Endothelial cell of umbilical vein (primary cell): ENCODE results near the gene UBAP2L. TPM values are rescaled to one million over a fixed set of nuclear protein-coding genes. Genes with fewer than 3 reads are reported as not detected.
A peak's percentile ranks its signal among the peaks of the same experiment; 100 is the strongest.

Experiments used
- BruUV-seq: library from RNA; stranded (reverse); fragments of 400-500 nt; replicated peaks from 2 replicates; lab custom pipeline; 2021; lab: Mats Ljungman, UMichigan
- CTCF ChIA-PET: fragments of 300-600, 350-600 bp; sonication (Branson Sonifier 250); formaldehyde crosslinking; loops from one replicate; lab custom pipeline; 2021; ENCODE audit warnings: antibody characterized with exemption, inconsistent platforms; lab: Charles Lee
- POLR2A ChIA-PET: fragments of 300-600, 350-600 bp; sonication (Branson Sonifier 250); formaldehyde crosslinking; loops from one replicate; lab custom pipeline; 2021; ENCODE audit warnings: antibody characterized with exemption, inconsistent platforms; lab: Charles Lee
- DNase-seq: peaks from one replicate; pipeline ENCODE4 v3.0.0-alpha.2; 2011; ENCODE audit warnings: low read depth, low spot score
- FAIRE-seq: peaks from 2 replicates; lab custom pipeline; 2011; peaks lifted over from hg19 to GRCh38; lab: Jason Lieb, UNC
- H2AFZ ChIP-seq: 2 replicates; pipeline ENCODE4 v1.6.0; 2012; ENCODE audit warnings: low read depth, low read length, control low read depth, inconsistent platforms
- H3K27ac ChIP-seq: 2 replicates; pipeline ENCODE4 v1.5.1; 2011; ENCODE audit warnings: low read depth, mild to moderate bottlenecking, control low read depth, low read length, moderate library complexity; ENCODE audit not compliant: insufficient read depth
- H3K27me3 ChIP-seq, 2 experiments: 2 replicates each; pipeline versions ENCODE4 v1.6.0 to v1.6.1; 2011; ENCODE audit warnings: low read length in 2 of 2, mixed read lengths in 1 of 2; ENCODE audit not compliant: control insufficient read depth in 2 of 2, insufficient read depth in 2 of 2
- H3K36me3 ChIP-seq, 2 experiments: 2 replicates in 1 of 2; 3 replicates in 1 of 2; pipeline ENCODE4 v1.5.1; 2011; ENCODE audit warnings: low read length in 2 of 2, mild to moderate bottlenecking in 1 of 2, moderate library complexity in 1 of 2; ENCODE audit not compliant: control insufficient read depth in 2 of 2, insufficient read depth in 2 of 2; ENCODE audit errors: extremely low read depth in 1 of 2
- H3K4me1 ChIP-seq: 3 replicates; pipeline ENCODE4 v1.5.1; 2011; ENCODE audit warnings: mild to moderate bottlenecking, low read length; ENCODE audit not compliant: control insufficient read depth, insufficient read depth; ENCODE audit errors: extremely low read depth
- H3K4me2 ChIP-seq: 2 replicates; pipeline ENCODE4 v1.6.1; 2011; ENCODE audit warnings: low read length, control low read depth, mixed read lengths; ENCODE audit not compliant: insufficient read depth
- H3K4me3 ChIP-seq, 3 experiments: fragments of 200-600 bp in 1 of 3; sonication (generic), shearing (Covaris generic) in 1 of 3; replicated peaks in 1 of 3; 2 replicates each; pipeline ENCODE4 v1.5.1; 2011 to 2016; ENCODE audit warnings: control low read depth in 3 of 3, low read length in 3 of 3, mild to moderate bottlenecking in 2 of 3, inconsistent platforms in 1 of 3, low read depth in 1 of 3, moderate library complexity in 1 of 3; ENCODE audit not compliant: insufficient read depth in 1 of 3
- H3K79me2 ChIP-seq: 2 replicates; pipeline ENCODE4 v1.6.0; 2012; ENCODE audit warnings: low read length, inconsistent platforms; ENCODE audit not compliant: control insufficient read depth, insufficient read depth
- H3K9ac ChIP-seq: replicated peaks from 2 replicates; pipeline ENCODE3; 2011; ENCODE audit warnings: low read length, control low read depth; ENCODE audit not compliant: insufficient read depth; ENCODE audit errors: extremely low read depth
- H3K9me1 ChIP-seq: replicated peaks from 3 replicates; pipeline ENCODE4 v1.6.0; 2011; ENCODE audit warnings: mild to moderate bottlenecking, low read length; ENCODE audit not compliant: control insufficient read depth, insufficient read depth; ENCODE audit errors: extremely low read depth
- H3K9me3 ChIP-seq: replicated peaks from 2 replicates; pipeline ENCODE4 v1.5.1; 2012; ENCODE audit warnings: low read length, inconsistent platforms; ENCODE audit not compliant: control insufficient read depth, insufficient read depth
- H4K20me1 ChIP-seq: replicated peaks from 2 replicates; pipeline ENCODE3; 2011; ENCODE audit warnings: mild to moderate bottlenecking, low read length; ENCODE audit not compliant: control insufficient read depth, insufficient read depth; ENCODE audit errors: extremely low read depth
- CTCF ChIP-seq, 2 donors: IDR thresholded peaks; 1 replicate in 1 of 2; 2 replicates in 1 of 2; pipeline ENCODE4 v1.5.1; 2011; ENCODE audit warnings: low read length in 2 of 2, mild to moderate bottlenecking in 2 of 2, moderate library complexity in 2 of 2, control low read depth in 1 of 2, inconsistent platforms in 1 of 2, low read depth in 1 of 2; ENCODE audit not compliant: insufficient read depth in 1 of 2; ENCODE audit errors: extremely low read depth in 1 of 2
- EZH2 ChIP-seq: IDR thresholded peaks from 2 replicates; pipeline ENCODE4 v1.6.1; 2012; ENCODE audit warnings: borderline replicate concordance, low read depth, mild to moderate bottlenecking, moderate library complexity, low read length, inconsistent platforms; ENCODE audit not compliant: severe bottlenecking
- FOS ChIP-seq: IDR thresholded peaks from 2 replicates; pipeline ENCODE4 v1.6.1; 2011; ENCODE audit warnings: mild to moderate bottlenecking, low read length, moderate library complexity, borderline replicate concordance; ENCODE audit not compliant: insufficient read depth
- GATA2 ChIP-seq: IDR thresholded peaks from 2 replicates; pipeline ENCODE4 v1.7.0; 2011; ENCODE audit warnings: low read depth, mild to moderate bottlenecking, moderate library complexity, mixed read lengths, low read length; ENCODE audit not compliant: insufficient read length, insufficient read depth
- JUN ChIP-seq: IDR thresholded peaks from 2 replicates; pipeline ENCODE4 v1.6.1; 2011; ENCODE audit warnings: borderline replicate concordance, low read depth; ENCODE audit not compliant: insufficient read length, insufficient read depth
- MAX ChIP-seq: IDR thresholded peaks from 2 replicates; pipeline ENCODE4 v1.6.1; 2011; ENCODE audit not compliant: insufficient read depth, insufficient read length
- MYC ChIP-seq: IDR thresholded peaks from one replicate; pipeline ENCODE4 v1.6.1; 2011; ENCODE audit warnings: mild to moderate bottlenecking, low read depth, low read length
- POLR2A ChIP-seq: IDR thresholded peaks from 2 replicates; pipeline ENCODE4 v1.6.1; 2012; ENCODE audit warnings: low read depth, mild to moderate bottlenecking, control low read depth, low read length
- POLR2AphosphoS5 ChIP-seq: IDR thresholded peaks from 2 replicates; pipeline ENCODE4 v1.6.1; 2012; ENCODE audit warnings: low read depth, mild to moderate bottlenecking, control low read depth, low read length, moderate library complexity; ENCODE audit not compliant: insufficient read depth
- dilution Hi-C: fragments of 300-500 bp; cut with MboI; formaldehyde crosslinking; loops from one replicate; pipeline ENCODE4 v1.15.0; 2019; ENCODE audit warnings: low sequenced_read_pairs; ENCODE audit not compliant: extremely low pct_ligation_motif_present
- intact Hi-C: fragments of 100-400 bp; cut with micrococcal nuclease; formaldehyde crosslinking; loops from one replicate; pipeline ENCODE4 v1.10.0; 2022
- polyA plus RNA-seq, 4 experiments: library from polyadenylated mRNA; depleted of rRNA in 3 of 4; stranded (reverse) in 3 of 4; unstranded in 1 of 4; fragments of >200 nt; gene quantifications; 2 replicates each; pipeline versions ENCODE4 v1.2.1 to v1.2.3, GENCODE V29; 2011 to 2012; ENCODE audit warnings: missing spikeins in 1 of 4
- total RNA-seq: library from RNA; stranded (reverse); gene quantifications from 2 replicates; pipeline ENCODE4 v1.2.3, GENCODE V29; 2021

The UBAP2L gene
- total and polyA plus RNA-seq, 2 donors (not counting 3 experiments of a cell fraction or from before 2014, with no cell fraction given): 229 to 280 TPM

GRCh38 chr1:154192476-154192875, 28.3 kb upstream of the UBAP2L start:
- H3K4me1 ChIP-seq: peaks cover 23% of the 10 kb centered on the region
- ChIA-PET CTCF (interaction anchor here (1.3 kb wide), 1 partner anchor 142 kb away, joined by 6 read pairs; no protein-coding TSS in a partner anchor), POLR2A (interaction anchor here (1.8 kb wide), 1 partner anchor 11 kb away, joined by 5 read pairs; no protein-coding TSS in a partner anchor)
- no peak for FAIRE-seq
- intact Hi-C loops: loop anchor here (10.0 kb wide), 1 partner anchor 282 kb away; no protein-coding TSS in a partner anchor
- H3K27ac ChIP-seq: peak overlapping the region; percentile 5
- no peak overlapping the region for H3K4me3 ChIP-seq
- no peaks in the 10 kb centered on the region for H4K20me1 ChIP-seq
- no peak for TF ChIP-seq MYC
- no peak for TF ChIP-seq GATA2
- TF ChIP-seq EZH2: no peak
- TF ChIP-seq JUN: no peak
- TF ChIP-seq POLR2A: no peak
- no peak for TF ChIP-seq MAX
- TF ChIP-seq FOS: no peak
- no peak for TF ChIP-seq POLR2AphosphoS5
- no peak for TF ChIP-seq CTCF (IDR thresholded peaks at IDR 0.05; ENCODE audit: extremely low read depth in 1 of 2, insufficient read depth in 1 of 2, low read depth in 1 of 2, low read length in 2 of 2)
- no peak overlapping the region for H3K9ac ChIP-seq
- H3K79me2 ChIP-seq: no peaks in the 10 kb centered on the region
- peaks cover 10 to 14% of the 10 kb centered on the region in 2 experiments for H3K27me3 ChIP-seq
- no peaks in the 10 kb centered on the region for H3K9me1 ChIP-seq
- dilution Hi-C loops: no loop called here
- TSS peak; percentile 52 for BruUV-seq
- H3K9me3 ChIP-seq: no peaks in the 10 kb centered on the region
- H2AFZ ChIP-seq: peak overlapping the region; percentile 11
- peak overlapping the region; percentile 38 for H3K4me2 ChIP-seq
- no peak for DNase-seq
- H3K36me3 ChIP-seq: no peaks in the 10 kb centered on the region
